K562 (cell line): ENCODE data around the gene TOR1B. TPM values are rescaled to one million over a fixed set of nuclear protein-coding genes. Genes with fewer than 3 reads are reported as not detected.

ENCODE experiments used
- ARID4B ChIP-seq: sonication (generic); formaldehyde crosslinking; IDR thresholded peaks from 2 replicates; pipeline ENCODE4 v1.8.0; 2022; ENCODE audit warnings: mild to moderate bottlenecking, missing genetic modification reagents
- CCAR2 ChIP-seq: fragments of 200-400 bp; formaldehyde crosslinking; IDR thresholded peaks from 2 replicates; pipeline ENCODE4 v1.6.1; 2017; ENCODE audit warnings: mild to moderate bottlenecking, low read depth, low read length
- CHD1 ChIP-seq: fragments of 200-600 bp; sonication (generic); IDR thresholded peaks from one replicate; pipeline ENCODE4 v1.6.1; 2012; ENCODE audit warnings: mild to moderate bottlenecking, moderate library complexity, low read length, inconsistent platforms
- HMG20B ChIP-seq: fragments of 250-450 bp; sonication (Bioruptor Pico); IDR thresholded peaks from 2 replicates; pipeline ENCODE4 v1.5.0; 2021; ENCODE audit warnings: mild to moderate bottlenecking
- ILF3 ChIP-seq: fragments of 450-650 bp; IDR thresholded peaks from 2 replicates; pipeline ENCODE4 v1.6.1; 2018; ENCODE audit warnings: antibody characterized with exemption, mild to moderate bottlenecking, moderate library complexity, borderline replicate concordance
- ILK ChIP-seq: fragments of 450-650 bp; IDR thresholded peaks from 2 replicates; pipeline ENCODE4 v1.6.1; 2016; ENCODE audit warnings: missing genetic modification characterization, low read depth, mild to moderate bottlenecking, missing compliant biosample characterization, moderate library complexity, borderline replicate concordance
- LARP7 ChIP-seq: fragments of 450-650 bp; IDR thresholded peaks from 2 replicates; pipeline ENCODE4 v1.6.1; 2016
- NR0B1 ChIP-seq: fragments of 450-650 bp; IDR thresholded peaks from one replicate; pipeline ENCODE4 v1.6.1; 2018; ENCODE audit warnings: mild to moderate bottlenecking, moderate library complexity; ENCODE audit not compliant: partially characterized antibody
- POLR3G ChIP-seq: IDR thresholded peaks from 2 replicates; pipeline ENCODE4 v1.6.1; 2011; ENCODE audit not compliant: insufficient read length, insufficient replicate concordance; ENCODE audit errors: extremely low read depth
- PRPF4 ChIP-seq: fragments of 200-400 bp; formaldehyde crosslinking; IDR thresholded peaks from one replicate; pipeline ENCODE4 v1.6.1; 2017; ENCODE audit warnings: low read length, low read depth, mild to moderate bottlenecking; ENCODE audit not compliant: insufficient read depth, poor library complexity, severe bottlenecking
- TEAD2 ChIP-seq: fragments of 450-650 bp; IDR thresholded peaks from 2 replicates; pipeline ENCODE4 v1.6.1; 2016; ENCODE audit warnings: missing genetic modification characterization, control low read depth, missing compliant biosample characterization
- TRIM25 ChIP-seq: fragments of 450-650 bp; IDR thresholded peaks from 2 replicates; pipeline ENCODE4 v1.7.0; 2016; ENCODE audit warnings: borderline replicate concordance
- ZBTB11 ChIP-seq, 3 experiments: fragments of 200-800 bp in 1 of 3; fragments of 250-450 bp in 1 of 3; fragments of 450-650 bp in 1 of 3; sonication (Bioruptor Pico) in 1 of 3; sonication (Bioruptor generic) in 1 of 3; formaldehyde crosslinking in 1 of 3; IDR thresholded peaks; 2 replicates each; pipeline versions ENCODE4 v1.6.1 to v1.8.0; 2016 to 2022; ENCODE audit warnings: mild to moderate bottlenecking in 2 of 3, missing genetic modification characterization in 2 of 3, missing compliant biosample characterization in 1 of 3, moderate library complexity in 1 of 3
- polyA plus RNA-seq, 8 experiments: library from polyadenylated mRNA; depleted of rRNA in 4 of 8; stranded (reverse) in 5 of 8; unstranded in 3 of 8; fragments of >200 nt; fragmentation: Nextera tagmentation in 2 of 8; fragmentation: Illumina TruSeq in 1 of 8; extraction: Ambion mirVana in 2 of 8; extraction: Trizol in 1 of 8; gene quantifications; 2 replicates each; pipeline versions ENCODE4 v1.2.1 to v1.2.3, GENCODE V29; 2011 to 2014; ENCODE audit warnings: inconsistent platforms in 1 of 8, missing spikeins in 1 of 8
- total RNA-seq, 7 experiments: library from RNA; depleted of rRNA in 6 of 7; stranded (reverse); fragments of >200 nt in 6 of 7; fragmentation: Illumina TruSeq in 2 of 7; extraction: Trizol in 2 of 7; gene quantifications; 2 replicates each; pipeline versions ENCODE4 v1.2.1 to v1.2.3, GENCODE V29; 2011 to 2021; ENCODE audit warnings: low replicate concordance in 1 of 7
- TF ChIP-seq, protein P1 (sequence below), 2 experiments: fragments of 450-650 bp in 1 of 2; sonication (generic) in 1 of 2; formaldehyde crosslinking; conservative IDR thresholded peaks; 2 replicates each; pipeline versions ENCODE4 v1.4.0 to v1.8.1; 2020 to 2022; ENCODE audit warnings: mild to moderate bottlenecking in 1 of 2, missing genetic modification reagents in 1 of 2

TOR1B gene
- total and polyA plus RNA-seq, 9 of the 15 experiments (the other 6 are each of a cell fraction or from before 2014, with no cell fraction given) = 4.2 to 36.5 (median 24.6) TPM

DNA sequence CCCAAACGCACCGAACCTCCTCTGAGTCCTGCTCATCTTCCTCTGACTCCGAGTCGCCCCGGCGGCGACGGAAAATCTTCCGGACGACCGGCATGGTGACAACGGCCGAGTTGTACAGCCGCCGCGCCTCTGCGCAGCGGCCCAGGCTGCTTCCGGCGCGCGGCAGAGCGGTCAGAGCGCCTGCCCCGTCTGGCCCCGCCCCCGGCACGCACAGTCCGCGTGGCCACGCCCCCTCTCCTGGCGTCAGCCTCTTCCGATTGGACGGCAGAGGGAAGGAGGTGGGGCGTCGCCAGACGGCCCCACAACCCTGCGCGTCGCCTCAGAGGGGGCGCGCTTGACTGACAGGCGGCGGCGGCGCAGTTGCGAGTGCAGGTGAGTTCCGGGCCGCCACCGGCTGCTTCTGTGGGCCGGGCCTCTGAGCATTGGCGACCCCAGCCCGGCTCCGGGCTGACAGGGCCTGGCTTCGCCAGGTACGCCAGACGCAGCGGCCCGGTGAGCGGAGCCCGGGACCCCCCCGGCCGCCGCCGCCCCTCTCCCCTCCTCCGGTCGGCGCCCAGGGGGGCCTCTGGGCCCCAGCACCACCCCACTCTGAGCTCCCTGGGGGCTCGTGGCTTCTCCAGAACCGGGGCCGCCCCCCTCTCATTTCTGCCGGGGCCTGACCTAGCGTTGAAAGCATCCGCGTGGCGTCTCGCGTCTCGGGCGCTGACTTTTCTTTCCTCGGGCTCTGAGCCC lies 32.3 kb downstream of the TOR1B start, which contains the start of the genes C9orf78 and USP20 (continued):
- TF ChIP-seq ARID4B (CRISPR knock-in tag) (no peak), LARP7 (no peak), PRPF4 (no peak), ILF3 (no peak), ILK (no peak), POLR3G (no peak), CCAR2 (no peak), CHD1 (no peak), ZBTB11 (CRISPR knock-in tag; IDR thresholded peaks at IDR 0.05) (peak in 2 of 3 experiments; percentile 73 to 79; a peak in 3 of 6 replicates), HMG20B (CRISPR knock-in tag) (no peak), NR0B1 (no peak), TEAD2 (tag) (no peak), TRIM25 (no peak)
- TF ChIP-seq, protein P1, sequence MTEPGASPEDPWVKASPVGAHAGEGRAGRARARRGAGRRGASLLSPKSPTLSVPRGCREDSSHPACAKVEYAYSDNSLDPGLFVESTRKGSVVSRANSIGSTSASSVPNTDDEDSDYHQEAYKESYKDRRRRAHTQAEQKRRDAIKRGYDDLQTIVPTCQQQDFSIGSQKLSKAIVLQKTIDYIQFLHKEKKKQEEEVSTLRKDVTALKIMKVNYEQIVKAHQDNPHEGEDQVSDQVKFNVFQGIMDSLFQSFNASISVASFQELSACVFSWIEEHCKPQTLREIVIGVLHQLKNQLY (CRISPR knock-in tag; conservative IDR thresholded peaks at IDR 0.05) = no peak
